WERI-Rb-1 (cell line): ENCODE data around the gene TAS2R42.

Experiments used
- DNase-seq: peaks from one replicate; pipeline ENCODE4 v3.0.0-alpha.2; 2020
- H3K27ac ChIP-seq: fragments of 250-450 bp; sonication (Bioruptor Pico); 2 replicates; pipeline ENCODE4 v1.5.1; 2020; ENCODE audit warnings: mild to moderate bottlenecking, moderate library complexity
- H3K27me3 ChIP-seq: fragments of 250-450 bp; sonication (Bioruptor Pico); 2 replicates; pipeline ENCODE4 v1.5.1; 2021; ENCODE audit warnings: mild to moderate bottlenecking, low read depth, moderate library complexity; ENCODE audit not compliant: insufficient read depth, severe bottlenecking
- H3K36me3 ChIP-seq: fragments of 250-450 bp; sonication (Bioruptor Pico); 2 replicates; pipeline ENCODE4 v1.5.1; 2020; ENCODE audit warnings: mild to moderate bottlenecking, moderate library complexity
- H3K4me3 ChIP-seq: 2 replicates; pipeline ENCODE4 v1.5.1; 2011; ENCODE audit warnings: low read depth, mild to moderate bottlenecking, control low read depth, low read length
- H3K9me3 ChIP-seq: fragments of 250-450 bp; sonication (Bioruptor Pico); 2 replicates; pipeline ENCODE4 v1.5.1; 2021; ENCODE audit warnings: mild to moderate bottlenecking, moderate library complexity; ENCODE audit not compliant: severe bottlenecking
- TF ChIP-seq, protein P1 (sequence below): IDR thresholded peaks from 2 replicates; pipeline ENCODE4 v1.5.1; 2011; ENCODE audit warnings: low read depth, mild to moderate bottlenecking, control low read depth, inconsistent platforms, low read length

The TAS2R42 gene

GRCh38 chr12:11171145-11171968 is 15.4 kb downstream of the TAS2R42 start, which contains the start of gene SMIM10L1:
Gene SMIM10L1 (plus strand): TSS chr12:11171194. CDS start chr12:11171357, 163 bp downstream.
- TF ChIP-seq, protein P1, sequence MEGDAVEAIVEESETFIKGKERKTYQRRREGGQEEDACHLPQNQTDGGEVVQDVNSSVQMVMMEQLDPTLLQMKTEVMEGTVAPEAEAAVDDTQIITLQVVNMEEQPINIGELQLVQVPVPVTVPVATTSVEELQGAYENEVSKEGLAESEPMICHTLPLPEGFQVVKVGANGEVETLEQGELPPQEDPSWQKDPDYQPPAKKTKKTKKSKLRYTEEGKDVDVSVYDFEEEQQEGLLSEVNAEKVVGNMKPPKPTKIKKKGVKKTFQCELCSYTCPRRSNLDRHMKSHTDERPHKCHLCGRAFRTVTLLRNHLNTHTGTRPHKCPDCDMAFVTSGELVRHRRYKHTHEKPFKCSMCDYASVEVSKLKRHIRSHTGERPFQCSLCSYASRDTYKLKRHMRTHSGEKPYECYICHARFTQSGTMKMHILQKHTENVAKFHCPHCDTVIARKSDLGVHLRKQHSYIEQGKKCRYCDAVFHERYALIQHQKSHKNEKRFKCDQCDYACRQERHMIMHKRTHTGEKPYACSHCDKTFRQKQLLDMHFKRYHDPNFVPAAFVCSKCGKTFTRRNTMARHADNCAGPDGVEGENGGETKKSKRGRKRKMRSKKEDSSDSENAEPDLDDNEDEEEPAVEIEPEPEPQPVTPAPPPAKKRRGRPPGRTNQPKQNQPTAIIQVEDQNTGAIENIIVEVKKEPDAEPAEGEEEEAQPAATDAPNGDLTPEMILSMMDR, result no peak
- Histone ChIP-seq H3K27ac (peak within 1 kb of the TSS; percentile 98), H3K27me3 (no peaks in the 10 kb centered on the region), H3K4me3 (peak within 1 kb of the TSS; percentile 95), H3K9me3 (no peaks in the 10 kb centered on the region), H3K36me3 (peaks cover 29% of the 10 kb centered on the region)
- peak; percentile 92 for DNase-seq

- no peaks in the 10 kb centered on the region for H3K9me3 ChIP-seq
- H3K27ac ChIP-seq, result peak overlapping the region; percentile 98
- no peaks in the 10 kb centered on the region for H3K27me3 ChIP-seq
- no peak for DNase-seq
- H3K4me3 ChIP-seq, result peak overlapping the region; percentile 95
- TF ChIP-seq, protein P1, result no peak
- H3K36me3 ChIP-seq, result peaks cover 34% of the 10 kb centered on the region
Observed at GRCh38 chr12:11170810-11171144, 16.0 kb downstream of the TAS2R42 start.

- Histone ChIP-seq H3K9me3 (no peaks in the 10 kb centered on the region), H3K27me3 (no peaks in the 10 kb centered on the region), H3K36me3 (peaks cover 48% of the 10 kb centered on the region), H3K27ac (no peak overlapping the region), H3K4me3 (no peak overlapping the region)
- no peak for DNase-seq
- TF ChIP-seq, protein P1, result no peak
Observed at GRCh38 chr12:11166300-11166699, 20.4 kb downstream of the TAS2R42 start.

DNA sequence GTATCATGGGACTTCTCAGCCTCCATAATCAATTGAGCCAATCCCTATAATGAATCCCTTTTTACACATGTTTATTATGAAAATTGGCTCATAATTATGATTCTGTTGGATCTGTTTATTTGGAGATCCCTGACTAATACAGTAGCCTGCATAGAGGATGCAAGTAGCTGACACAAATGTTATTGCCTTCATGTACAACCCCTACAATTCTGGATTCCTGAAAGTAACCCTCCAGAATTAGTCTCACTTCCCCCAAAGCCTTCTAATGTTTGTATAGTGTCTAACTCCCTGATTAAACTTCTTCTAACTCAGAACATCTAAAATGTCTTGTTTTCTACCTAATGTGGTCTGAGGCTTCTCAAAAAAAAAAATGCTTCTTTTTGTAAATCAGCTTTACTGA is 22.4 kb downstream of the TAS2R42 start:
- Histone ChIP-seq H3K4me3 (no peak overlapping the region), H3K27ac (no peak overlapping the region), H3K27me3 (no peaks in the 10 kb centered on the region), H3K36me3 (peaks cover 34% of the 10 kb centered on the region), H3K9me3 (no peaks in the 10 kb centered on the region)
- no peak for DNase-seq
- TF ChIP-seq, protein P1, result no peak

GRCh38 chr12:11162502-11162901 is 24.2 kb downstream of the TAS2R42 start:
- DNase-seq, result no peak
- Histone ChIP-seq H3K27me3 (no peaks in the 10 kb centered on the region), H3K27ac (no peak overlapping the region), H3K9me3 (no peaks in the 10 kb centered on the region), H3K36me3 (peaks cover 25% of the 10 kb centered on the region), H3K4me3 (no peak overlapping the region)
- TF ChIP-seq, protein P1, result no peak

- Histone ChIP-seq H3K36me3 (peaks cover 10% of the 10 kb centered on the region), H3K9me3 (no peaks in the 10 kb centered on the region), H3K27me3 (no peaks in the 10 kb centered on the region), H3K27ac (no peak overlapping the region), H3K4me3 (no peak overlapping the region)
- TF ChIP-seq, protein P1, result no peak
- no peak for DNase-seq
Observed at GRCh38 chr12:11158885-11159444, 27.8 kb downstream of the TAS2R42 start.
